PC-9 (cell line): ENCODE data around the gene ADNP.

Source experiments
- CTCF ChIP-seq: fragments of 200-600 bp; sonication (generic); conservative IDR thresholded peaks from 2 replicates; pipeline ENCODE4 v1.6.1; 2017; ENCODE audit warnings: mixed run types, antibody characterized with exemption, mild to moderate bottlenecking, moderate library complexity
- EZH2 ChIP-seq: fragments of 200-600 bp; sonication (generic); IDR thresholded peaks from 2 replicates; pipeline ENCODE4 v1.8.0; 2017; ENCODE audit warnings: antibody characterized with exemption, low read depth

GRCh38 chr20:50892394-50892793 is 38.8 kb downstream of the ADNP start:
- TF ChIP-seq EZH2 (no peak), CTCF (no peak)
